ENCODE measurements around the gene ANXA10. TPM values are rescaled to one million over a fixed set of nuclear protein-coding genes. Genes with fewer than 3 reads are reported as not detected.

ANXA10 gene, protein sequence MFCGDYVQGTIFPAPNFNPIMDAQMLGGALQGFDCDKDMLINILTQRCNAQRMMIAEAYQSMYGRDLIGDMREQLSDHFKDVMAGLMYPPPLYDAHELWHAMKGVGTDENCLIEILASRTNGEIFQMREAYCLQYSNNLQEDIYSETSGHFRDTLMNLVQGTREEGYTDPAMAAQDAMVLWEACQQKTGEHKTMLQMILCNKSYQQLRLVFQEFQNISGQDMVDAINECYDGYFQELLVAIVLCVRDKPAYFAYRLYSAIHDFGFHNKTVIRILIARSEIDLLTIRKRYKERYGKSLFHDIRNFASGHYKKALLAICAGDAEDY
- 25.3 and 36.8 TPM in 2 replicates for total RNA-seq

DNA sequence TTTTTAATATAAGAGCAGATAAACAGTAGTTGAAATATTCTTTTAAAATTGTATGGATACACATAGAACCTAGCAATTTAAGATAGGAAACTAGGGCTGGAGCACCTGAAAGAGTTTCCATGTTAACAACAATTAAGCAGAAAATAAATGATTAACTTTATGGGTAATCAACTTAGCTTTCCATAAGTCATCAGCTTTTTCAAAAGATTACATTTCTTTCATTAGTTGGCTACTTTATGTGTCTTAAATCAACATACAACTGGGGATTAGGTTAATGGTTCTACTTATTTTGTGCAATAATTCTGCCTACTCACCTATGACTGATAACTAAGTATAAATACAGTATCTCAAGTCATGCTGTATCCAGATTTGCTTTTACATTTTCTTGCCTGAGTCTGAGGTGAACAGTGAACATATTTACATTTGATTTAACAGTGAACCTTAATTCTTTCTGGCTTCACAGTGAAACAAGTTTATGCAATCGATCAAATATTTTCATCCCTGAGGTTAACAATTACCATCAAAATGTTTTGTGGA lies at the start of gene ANXA10:
TSS of gene ANXA10 (plus strand) at position 362 of the 537 bp plus-strand sequence. CDS start at position 526, 164 bp downstream.

Other genes starting within 250 kb of the ANXA10 start
- 12.9 and 16.4 TPM in 2 replicates for gene DDX60, start 226.2 kb downstream of the ANXA10 start, total RNA-seq

Measured in smooth muscle cell of bladder (primary cell).